AG08395 (cell line): ENCODE data around the gene GRAP2.
"Not testable (repeated sequence)": the region's sequence is repeated elsewhere in the genome, so short reads cannot be mapped to it uniquely, and the experiment has no call there.

ENCODE experiments used
- DNase-seq: peaks from one replicate; pipeline ENCODE4 v3.0.0; 2012; ENCODE audit warnings: mixed read lengths, low spot score

The GRAP2 gene

DNA sequence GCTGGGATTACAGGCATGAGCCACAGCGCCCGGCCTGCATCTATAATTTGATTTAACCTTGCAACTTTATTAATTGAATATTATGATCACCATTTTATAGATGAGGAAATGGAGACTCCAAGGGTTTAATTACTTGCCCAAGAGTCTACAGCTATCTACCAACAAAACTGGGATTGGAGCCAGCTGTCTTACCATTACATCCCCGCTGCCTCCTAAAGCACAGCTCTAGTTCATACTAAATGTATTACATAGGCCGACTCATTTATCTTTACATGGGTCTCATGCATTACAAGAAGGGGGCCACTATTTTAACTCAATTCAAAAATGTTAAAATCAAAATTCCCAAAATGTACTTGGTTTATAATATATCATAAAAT is 45.2 kb downstream of the GRAP2 start:
- no peak for DNase-seq

DNA sequence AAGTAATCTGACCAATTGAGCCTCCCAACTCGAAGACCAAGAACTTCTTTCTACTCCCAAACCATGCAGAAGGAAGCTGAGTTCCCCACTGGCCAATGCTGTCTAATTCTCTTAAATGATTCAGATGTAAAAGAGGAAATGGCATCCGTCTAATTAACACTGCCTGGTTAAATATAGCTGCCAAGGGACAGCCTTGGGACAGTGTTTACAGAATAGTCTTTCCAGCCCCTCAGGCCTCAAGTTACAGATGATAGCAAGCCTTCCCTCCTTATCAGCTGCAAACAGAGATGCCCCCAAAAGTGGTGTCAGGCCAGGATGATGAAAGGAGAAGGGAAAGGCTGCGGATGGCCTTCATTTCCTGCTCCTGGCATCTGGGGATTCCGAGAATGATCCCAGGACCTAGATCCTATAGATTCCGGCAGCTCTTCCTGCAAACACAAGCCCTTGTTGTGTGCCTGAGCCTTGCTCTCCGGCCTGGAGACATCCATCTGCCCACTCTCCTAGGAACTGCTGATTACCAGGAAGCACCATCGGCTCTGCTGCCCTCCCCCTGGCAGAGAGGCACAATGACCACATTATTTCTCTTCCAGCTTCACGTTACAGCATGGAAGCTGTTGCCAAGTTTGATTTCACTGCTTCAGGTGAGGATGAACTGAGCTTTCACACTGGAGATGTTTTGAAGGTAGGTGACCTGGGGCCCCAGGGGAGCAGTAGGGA is 45.8 kb downstream of the GRAP2 start:
- DNase-seq, result no peak

DNA sequence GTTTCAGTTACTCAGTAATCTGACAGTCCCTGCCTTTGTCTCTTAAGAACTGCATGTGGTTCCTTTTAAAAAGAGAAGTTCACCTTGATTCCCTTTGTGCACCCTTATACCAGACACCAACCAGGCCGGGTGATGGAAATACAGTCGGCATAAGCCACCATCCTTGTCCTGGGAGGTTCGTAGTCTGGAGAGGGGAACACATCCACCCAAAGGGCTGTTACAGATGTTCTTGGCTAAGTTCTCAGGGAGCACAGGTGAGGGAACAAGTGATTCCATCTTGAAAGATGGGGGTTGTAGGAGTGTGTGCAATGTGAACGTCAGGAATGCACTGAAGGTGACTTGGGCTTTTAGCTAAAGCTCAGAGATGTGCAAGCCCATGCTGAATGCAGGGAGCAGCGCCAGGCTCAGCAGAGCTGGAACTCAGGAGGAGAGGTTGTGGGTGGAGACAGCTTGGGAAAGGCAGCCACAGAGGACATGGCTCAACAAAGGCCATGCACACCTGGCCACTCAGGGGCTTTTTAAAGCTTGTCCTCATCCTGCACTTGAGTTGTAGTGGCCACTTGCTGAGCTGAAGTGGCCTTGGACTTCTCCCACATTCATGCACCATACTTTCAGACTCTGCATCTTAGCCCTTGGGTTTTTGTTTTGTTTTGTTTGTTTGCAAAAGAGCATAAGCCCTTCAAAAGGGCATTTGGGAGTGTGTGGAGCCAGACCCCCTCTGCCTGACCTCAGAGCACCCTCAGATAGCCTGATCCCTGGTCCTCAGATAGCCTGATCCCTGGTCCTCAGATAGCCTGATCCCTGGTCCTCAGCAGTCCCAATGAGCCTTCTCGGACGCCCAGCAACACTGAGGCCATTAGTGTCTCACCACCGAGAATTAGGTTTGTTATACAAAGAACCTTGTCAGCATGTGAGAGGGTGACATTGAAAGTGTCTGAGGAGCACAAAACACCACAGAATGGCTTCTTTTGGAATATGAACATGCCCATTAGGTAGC is 46.6 kb downstream of the GRAP2 start:
- no peak for DNase-seq

DNA sequence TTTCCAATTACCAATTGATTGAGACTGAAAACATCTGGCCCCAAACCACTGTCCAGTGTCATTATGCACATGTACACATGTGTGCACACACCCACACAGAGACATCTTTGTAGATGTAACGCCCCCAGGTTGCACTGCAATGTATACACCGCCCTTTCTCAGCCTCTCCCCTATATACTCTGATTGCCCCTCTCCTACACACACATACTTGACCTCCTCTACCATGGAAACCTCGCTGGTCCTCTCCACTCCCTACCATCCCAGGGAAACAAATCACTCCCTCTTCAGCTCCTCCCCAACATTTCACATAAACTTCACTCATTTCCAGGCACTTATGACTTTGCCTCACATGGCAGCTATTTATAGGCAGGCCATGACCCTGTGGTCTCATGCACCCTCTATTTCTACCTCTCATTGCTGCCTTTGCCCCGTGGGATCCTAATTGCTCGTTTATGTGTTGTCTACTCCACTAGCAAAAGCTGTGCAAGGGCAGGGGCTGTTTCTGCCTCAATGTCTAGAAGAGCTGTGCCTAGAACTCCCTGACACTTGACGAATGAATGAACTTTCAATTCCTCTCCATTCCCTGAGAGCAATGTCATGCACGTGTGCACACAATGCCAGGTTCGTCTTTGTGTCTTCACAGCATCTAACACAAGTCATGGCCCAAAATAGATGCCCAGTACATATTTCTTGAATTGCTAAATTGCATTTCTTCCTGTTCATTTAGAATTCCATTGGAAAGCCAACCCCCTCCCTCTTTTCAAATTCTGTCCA is 49.3 kb downstream of the GRAP2 start:
- no peak for DNase-seq

DNA sequence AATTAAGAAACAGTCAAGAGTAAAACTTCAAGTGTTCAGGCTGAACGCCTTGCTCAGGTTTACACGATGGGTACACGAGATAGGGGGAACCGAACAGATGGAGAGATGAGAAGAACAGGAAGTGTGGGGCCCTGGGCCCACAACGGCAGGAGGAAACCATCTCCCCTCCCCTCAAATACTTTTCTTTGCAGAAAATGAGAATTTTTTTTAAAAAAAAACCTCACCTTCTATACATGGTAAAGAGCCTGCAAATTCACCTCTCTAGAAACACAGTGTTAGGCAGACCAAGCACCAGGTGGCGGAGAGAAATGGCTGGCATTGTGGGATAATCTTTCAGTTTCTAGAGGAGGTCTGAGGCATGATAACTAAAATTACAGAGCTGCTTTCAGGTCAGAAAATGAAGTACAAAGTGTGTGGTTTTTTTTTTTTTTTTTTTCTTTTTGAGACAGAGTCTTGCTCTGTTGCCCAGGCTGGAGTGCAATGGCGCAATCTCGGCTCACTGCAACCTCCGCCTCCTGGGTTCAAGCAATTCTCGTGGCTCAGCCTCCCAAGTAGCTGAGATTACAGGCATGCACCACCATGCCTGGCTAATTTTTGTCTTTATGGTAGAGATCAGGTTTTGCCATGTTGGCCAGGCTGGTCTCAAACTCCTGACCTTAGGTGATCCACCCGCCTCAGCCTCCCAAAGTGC is 50.9 kb downstream of the GRAP2 start:
- not testable (repeated sequence) for DNase-seq

DNA sequence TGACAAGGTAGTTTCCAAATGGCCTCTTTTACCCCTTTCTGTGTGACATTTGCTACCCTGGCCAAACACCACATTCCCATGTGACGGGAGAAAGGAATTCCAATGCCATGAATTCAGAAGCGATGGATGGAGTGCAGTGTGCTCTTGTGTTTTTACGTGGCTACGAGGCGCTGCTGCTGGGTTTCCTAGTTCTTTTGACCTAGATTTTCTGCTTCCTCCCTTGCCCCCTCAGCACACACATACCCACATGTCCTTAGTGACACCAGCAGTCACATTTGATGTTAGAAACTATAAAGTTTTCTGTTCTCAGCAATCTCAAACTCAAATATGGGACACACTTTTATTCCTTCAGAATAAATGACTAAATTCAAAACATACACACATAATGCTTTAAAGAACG is 51.5 kb downstream of the GRAP2 start:
- DNase-seq, result no peak

DNA sequence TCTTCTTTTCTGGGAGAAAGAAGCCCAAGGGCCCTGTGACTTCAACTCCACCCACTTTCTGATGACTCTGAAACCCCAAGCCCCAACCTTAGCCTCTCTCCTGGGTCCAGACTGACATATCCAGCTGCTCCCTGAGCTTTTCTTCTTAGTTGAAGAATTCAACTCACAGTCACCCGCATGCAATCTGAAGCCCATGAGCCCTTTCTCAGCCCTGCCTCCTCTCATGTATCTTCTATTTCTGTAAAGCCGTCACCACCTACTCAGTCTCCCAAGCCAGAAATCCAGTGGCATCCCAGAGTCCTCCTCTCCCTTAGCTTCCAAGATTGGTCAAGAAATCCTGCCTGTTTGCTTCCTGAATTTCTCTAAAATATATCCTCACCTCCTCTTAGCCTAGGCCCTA is 52.2 kb downstream of the GRAP2 start:
- DNase-seq, result no peak

DNA sequence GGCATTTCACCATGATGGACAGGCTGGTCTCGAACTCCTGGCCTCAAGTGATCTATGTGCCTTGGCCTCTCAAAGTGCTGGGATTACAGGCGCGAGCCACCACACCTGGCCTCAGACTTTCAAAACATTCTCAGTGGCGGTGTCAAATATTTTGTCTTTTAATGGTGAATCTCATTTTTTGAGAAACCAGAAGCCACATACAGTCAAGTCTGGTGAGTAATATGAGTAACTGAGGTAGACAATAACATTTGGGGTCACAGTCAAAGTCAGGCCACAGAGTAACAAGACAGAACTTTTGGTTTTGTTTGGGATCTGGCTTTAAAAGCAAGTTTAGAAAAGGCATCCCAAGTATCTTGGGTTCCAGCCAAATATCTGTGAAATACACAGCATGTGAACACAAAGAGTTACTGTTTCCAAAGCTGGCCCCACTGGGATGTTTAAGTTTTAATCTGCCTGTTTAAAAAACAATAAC is 53.7 kb downstream of the GRAP2 start:
- peak; percentile 36 for DNase-seq

DNA sequence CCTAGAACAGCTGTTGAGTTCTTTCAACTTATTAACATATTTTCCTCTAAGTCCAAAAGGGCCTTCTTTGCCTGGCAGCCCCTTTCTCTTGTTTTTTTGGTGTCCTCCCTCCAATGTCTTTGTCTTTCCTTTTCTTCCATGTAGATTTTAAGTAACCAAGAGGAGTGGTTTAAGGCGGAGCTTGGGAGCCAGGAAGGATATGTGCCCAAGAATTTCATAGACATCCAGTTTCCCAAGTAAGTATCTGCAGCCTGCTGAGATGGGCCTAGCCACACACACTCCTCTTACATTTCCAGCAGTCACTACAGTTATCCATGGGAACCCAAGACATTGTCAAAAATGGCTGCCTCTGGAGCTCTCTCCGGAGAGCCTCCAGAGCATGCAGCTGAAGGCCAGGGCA is 54.8 kb downstream of the GRAP2 start:
- no peak for DNase-seq

DNA sequence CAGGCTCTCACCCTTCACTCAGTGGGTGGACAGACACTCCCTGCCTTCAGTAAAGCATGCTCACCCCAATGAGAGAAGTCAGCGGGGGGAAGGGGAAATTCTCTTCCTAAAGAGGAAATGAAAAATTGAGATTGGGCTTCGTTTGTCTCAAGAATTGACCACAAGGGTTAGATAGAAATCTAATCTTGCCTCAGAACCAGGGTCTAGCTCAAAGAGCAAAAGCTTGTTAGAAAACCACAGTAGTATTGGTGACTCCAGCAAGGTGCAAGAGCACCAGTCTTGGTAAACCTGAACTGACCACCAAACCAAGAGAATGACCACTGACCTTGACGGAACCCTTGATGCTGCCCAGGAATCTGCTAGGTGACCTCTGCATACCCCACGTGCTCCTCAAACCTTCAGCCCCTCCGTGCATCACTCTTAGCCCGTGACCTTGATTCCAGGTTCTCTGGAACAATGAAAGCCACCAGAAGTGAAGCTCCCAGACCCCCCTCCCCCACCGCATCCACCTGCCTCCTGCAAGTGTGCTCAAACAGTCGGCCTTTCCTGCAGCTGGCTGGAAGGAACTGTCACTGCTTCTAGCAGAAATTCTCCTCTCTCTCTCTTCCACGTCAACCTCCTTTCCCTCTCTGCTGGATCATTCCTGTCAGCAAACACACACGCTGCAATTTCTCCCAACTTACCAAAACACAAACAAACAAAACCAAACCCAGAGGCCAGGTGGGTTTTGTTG is 56.2 kb downstream of the GRAP2 start:
- DNase-seq, result no peak

DNA sequence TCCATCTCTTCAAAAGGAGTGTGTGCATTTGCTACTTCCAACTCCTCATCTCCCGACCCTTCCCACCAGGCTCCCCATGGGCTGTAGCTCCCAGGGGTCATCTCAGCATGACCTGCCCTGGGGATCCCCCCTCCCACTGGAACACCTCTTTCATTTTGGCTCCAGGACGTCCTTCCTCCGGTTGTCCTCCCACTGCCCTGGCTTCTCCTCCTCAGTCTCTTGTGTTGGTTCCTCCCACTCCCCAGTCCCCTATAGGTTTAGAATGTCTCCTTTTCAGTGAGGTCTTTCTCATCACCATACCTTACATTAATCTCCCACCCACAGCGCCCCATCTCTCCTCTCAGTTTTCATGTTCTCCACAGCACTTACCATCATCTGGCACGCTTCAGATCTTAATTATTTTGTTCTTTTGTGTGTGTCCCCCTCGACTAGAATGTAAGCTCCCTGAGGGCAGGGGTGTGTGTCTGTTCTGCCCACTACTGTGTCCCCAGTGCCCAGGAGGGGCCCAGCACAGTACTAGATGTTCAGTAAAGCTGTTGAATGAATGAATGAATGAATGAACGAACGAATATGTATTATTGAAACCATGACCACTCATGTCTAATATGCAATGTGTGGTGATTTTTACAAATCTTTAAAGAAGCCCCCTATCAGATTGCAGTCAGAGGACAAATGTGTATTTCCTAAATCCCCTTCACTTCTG is 57.3 kb downstream of the GRAP2 start:
- no peak for DNase-seq

DNA sequence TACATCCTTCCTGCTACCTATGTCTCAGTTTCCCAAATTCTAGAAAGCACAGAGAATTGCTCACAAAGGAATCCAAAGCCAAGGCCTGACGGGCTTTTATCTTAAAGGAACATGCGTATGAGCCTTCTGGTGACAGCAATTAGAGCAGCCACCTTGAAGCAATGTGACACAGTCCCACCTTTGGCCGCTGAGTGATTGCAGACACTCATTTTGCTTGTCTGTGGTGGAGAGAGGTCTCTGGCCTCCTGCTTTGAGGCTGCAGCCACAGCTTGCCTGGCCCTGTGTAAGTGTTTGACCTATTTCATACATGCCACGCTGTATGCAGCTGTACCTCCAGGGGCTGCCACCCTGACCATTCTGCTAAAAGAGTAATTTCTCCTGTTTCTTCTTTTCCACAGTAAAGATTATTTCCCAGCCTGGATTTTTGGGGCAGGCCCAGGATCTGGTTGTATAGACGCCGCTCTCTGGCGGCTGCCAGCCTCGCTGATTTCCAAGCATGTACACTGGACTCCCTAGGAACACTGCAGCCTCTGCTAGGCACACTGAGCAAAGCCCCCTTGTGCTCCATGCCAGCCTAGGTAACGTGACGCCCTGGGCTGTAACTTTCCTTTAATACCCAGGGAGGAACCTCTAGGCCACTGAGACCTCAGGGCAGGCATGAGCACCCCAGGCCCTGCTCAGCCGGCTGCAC is 58.2 kb downstream of the GRAP2 start:
- no peak for DNase-seq

DNA sequence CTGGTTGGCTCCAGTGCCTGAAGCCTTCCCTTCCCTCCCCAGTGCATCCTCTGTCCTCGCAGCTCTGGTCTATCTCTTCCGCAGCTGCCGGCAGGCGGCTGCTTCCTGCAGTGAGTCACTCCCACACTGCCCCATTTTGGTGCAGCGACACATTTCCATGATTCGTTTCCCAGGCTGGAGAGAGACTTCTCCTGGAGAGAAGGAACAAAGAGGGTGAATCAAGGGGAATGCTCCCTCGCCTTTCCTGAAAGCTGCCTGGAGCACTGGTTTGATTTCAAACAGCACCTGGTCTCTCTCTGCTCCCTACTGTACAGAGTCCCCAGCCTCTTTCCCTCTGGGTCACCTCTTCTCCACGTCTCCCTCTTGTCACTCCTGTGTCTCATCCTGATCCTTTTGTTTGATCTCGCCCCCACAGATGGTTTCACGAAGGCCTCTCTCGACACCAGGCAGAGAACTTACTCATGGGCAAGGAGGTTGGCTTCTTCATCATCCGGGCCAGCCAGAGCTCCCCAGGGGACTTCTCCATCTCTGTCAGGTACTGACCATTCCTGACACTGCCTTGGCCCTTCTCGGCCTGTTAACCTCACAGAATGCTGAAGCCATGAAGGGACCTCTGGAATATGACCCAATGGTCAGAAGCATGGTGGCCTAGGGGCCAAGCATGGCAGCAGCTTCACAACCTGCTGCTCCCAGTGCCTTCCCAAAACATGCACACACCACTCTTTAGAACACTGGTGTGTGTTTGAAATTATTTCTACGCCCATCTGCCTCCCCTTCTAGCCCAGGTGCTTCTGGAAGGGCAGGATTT is 59.0 kb downstream of the GRAP2 start, which contains the start of gene TMA7B:
TSS of gene TMA7B (plus strand) at position 758 of the 808 bp plus-strand sequence. CDS start 3,978 bp downstream, outside the sequence.
- peak; percentile 68 for DNase-seq

DNA sequence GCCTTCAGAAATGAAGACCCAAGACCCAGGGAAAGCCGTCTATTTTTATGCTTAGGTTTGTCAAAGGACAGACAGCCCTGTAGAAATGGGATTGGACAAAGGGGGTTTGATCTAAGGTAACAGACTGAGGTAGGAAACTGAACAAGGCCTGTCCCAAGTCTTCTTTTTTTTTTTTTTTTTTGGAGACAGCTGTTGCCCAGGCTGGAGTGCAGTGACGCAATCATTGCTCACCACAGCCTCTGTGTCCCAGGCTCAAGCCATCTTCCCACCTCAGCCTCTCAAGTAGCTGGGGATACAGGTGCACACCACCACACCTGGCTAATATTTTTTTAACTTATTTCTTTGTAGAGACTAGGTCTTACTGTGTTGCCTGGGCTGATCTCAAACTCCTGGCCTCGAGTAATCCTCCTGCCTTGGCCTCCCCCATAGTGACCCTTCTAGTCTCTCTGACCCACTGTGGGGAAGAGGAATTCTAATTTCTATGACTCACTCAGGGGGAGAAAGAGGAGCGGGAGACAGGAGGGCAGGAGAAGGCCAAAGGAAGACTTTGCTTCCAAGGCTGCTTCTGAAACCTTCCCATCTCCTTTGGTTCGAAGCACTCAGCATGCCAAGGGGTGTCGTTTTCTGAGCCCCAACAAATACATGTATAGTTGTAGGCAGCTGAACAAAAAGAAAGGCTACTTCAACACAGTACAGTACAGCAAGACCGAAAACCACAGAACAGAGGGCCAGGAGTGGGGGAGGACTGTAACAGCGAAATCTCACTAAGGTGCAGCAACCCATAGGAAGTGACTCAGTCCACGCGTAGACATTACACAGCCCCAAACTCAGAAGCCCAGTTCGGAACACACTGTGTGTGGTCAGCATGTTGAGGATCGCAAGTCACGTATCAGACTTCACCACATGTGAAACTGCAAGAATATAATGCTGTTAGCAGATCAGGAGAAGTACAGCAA is 60.2 kb downstream of the GRAP2 start:
- DNase-seq, result peak; percentile 43

DNA sequence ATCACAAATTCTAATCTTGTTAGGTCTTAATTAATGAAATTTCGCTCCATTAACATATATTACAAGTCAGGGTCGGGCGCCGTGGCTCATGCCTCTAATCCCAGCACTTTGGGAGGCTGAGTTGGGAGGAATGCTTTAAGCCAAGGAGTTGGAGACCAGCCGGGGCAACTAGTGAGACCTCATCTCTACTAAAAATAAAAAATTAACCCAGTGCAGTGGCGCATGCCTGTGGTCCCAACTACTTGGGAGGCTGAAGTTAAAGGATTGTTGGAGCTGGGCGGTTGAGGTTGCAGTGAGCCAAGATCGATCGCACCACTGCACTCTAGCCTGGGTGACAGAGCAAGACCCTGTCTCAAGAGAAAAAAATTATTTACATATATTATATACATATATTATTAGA is 61.2 kb downstream of the GRAP2 start:
- DNase-seq, result no peak

DNA sequence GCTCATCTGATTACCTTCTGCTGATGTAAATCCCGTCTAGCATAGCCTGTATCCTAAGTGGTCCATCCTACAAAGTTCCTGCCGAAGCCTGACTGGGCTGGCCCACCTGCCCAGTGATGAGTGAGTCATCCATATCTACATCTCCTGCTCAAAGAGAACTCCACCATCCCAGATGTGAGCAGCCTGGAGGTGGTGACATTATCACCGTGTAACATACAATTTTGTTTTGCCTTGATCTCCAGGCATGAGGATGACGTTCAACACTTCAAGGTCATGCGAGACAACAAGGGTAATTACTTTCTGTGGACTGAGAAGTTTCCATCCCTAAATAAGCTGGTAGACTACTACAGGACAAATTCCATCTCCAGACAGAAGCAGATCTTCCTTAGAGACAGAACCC is 64.9 kb downstream of the GRAP2 start:
- DNase-seq, result no peak

DNA sequence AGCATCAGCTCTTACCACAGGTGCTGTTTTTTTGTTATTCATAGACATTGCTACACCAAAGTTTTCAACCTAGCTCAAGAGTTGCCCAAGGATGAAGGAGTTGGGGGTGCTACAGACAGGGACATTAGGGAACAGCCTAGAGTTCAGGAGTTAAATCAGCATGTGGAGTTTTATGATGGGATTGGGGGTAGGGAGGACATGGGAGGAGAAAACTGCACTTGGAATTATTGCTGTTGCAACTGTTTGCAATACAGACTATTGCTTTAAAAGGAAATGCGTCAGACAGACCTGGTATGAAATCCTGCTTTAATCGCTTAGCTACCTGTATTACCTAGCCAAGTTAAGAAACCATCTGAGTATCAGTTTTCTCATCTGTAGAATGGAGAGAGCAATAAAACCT is 65.6 kb downstream of the GRAP2 start:
- no peak for DNase-seq
